Measurements from ENCODE around the gene SMTNL2.
"Not testable (repeated sequence)": the region's sequence is repeated elsewhere in the genome, so short reads cannot be mapped to it uniquely, and the experiment has no call there.

Gene SMTNL2

DNA sequence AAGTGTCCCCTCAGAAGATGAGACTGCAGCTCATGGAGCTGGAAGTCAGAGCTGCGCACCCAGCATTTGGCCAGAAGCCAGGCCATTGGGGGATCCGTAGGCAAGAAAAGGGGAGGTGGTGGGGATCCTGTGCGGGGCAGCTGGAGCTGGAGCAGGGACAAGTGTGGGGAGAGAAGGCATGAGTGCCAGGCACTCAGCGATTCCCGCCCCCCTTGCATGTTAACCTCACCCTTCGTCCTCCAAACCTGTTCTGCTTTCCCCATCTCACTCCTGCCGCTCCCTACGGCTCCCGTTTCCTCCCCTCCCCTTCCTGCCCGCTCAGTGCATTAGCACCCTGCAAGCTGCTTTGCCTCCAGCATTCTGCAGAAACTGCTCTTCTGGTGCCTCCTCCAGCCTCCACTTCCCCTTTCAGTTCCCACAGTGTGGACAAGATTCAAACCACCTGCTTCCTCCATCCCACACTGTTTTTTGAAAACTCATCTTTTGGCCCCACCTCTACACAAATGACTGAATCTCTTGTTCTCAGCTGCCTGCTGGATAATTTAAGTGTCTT is 51.6 kb downstream of the SMTNL2 start:
- no peak for DNase-seq (ENCODE audit: low spot score)

DNA sequence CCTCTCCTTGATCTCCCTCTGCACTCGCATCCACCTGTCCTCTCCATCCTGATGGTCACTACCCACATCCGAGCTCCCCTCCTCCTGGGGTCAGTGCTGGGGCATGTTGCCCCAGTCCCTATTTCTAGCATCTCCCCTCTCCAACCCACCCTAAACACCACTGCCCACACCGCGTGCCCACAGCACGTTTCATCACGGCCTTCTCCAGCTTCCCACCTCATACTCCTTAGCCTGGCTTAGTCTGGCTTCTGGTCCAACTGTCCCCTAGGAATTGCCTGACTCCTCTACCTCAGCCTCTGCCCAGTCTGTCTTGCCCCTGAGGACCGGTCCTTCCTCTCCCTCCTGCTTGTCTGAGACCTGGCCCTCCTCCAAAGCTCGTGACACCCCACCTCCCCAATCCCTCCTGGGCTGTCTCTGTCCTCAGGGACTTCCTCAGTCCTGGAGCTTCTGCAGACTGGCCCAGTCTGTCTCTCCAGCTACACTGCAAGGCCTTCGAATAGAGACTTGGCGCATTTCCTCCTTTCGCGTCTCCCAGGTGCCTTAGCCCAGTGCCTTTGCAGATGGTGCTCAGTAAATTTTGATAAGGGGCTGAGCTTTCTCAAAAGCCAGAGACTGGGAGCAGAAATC is 52.3 kb downstream of the SMTNL2 start:
- no peak for DNase-seq (ENCODE audit: low spot score)

DNA sequence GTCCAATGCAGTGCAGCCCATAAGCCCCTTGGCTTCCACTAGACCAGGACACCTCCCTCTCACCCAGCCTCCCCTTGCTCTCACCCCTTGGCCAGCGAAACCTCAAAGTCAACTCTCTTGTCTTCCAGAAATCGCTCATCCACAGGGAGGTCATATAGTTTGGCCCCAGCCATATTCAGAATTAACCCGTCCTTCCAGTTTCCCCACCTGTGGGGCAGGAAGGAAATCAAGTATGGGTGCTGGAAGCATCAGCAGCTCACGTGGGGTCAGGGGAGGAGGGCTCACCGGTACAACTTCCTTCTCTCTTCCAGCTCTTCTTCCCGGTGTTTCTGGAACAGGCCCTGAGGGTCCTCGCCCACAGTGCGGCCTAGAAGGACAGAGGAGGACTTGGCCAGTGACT is 54.4 kb downstream of the SMTNL2 start:
- not testable (repeated sequence) for DNase-seq (ENCODE audit: low spot score)

DNA sequence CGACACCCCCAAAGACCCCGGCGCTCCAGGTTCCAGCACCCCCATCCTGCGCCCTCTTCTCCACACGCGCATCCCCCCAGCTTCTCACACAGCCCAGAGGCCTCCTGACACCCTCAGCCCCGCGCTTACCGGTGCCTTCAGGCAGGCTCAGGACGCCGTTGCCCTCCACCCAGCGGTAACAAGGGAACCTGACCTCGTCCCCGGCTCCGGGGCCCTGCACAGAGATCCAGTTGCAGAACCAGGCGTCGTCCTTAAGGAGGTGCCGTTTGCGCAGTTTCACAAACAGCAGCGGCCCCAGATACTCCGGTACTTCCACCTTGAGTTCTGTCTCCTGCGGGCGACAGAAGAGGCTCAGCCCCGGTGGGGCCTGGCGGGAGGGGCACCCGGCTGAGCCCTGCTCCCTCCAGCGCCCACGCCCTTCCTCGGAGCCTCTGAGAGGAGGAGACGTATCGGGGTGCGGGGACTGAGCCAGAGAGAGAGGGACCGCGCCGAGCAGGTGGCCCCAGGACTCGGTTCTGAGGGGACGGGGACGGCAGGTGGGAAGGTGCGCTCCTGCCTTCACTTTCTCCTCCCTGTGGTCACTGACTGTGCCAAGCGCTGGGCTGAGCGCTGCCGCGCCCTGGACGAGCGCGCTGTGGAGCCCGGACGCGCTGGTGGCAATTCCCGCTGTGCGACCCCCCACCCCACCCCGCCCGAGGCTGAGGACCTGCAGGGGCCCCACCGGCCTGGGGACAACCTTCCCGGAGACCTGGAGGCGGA is 55.2 kb downstream of the SMTNL2 start:
- not testable (repeated sequence) for DNase-seq (ENCODE audit: low spot score)

DNA sequence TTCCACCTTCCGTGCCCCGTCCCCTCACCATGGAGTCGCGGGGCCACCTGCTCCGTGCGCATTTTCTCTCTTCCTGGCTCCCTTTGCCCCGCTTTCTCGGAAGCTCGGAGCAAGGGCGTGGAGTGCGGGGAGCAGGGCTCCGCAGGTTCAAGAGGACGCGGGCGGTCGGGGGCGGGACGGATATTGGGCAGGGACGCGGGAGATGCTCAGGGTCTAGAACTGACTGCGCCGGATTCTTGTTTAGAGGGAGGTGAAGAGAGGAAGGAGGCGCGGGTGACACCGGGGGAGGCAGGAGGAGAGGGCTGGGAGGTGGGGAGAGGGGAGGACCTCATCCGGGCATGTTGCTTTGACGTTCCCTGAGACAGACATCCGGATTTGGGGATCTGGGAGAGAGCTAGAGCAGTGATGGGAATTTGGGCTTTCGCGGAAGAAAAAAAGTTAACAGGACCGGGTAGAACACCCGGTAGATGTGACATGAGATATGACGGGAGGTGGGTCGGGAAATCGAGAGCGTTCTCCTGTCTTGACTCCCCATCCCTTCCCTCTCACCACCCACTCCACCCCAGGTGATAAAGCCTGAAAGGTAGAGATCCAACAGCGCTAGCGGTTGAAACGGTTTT is 56.4 kb downstream of the SMTNL2 start:
- not testable (repeated sequence) for DNase-seq (ENCODE audit: low spot score)

DNA sequence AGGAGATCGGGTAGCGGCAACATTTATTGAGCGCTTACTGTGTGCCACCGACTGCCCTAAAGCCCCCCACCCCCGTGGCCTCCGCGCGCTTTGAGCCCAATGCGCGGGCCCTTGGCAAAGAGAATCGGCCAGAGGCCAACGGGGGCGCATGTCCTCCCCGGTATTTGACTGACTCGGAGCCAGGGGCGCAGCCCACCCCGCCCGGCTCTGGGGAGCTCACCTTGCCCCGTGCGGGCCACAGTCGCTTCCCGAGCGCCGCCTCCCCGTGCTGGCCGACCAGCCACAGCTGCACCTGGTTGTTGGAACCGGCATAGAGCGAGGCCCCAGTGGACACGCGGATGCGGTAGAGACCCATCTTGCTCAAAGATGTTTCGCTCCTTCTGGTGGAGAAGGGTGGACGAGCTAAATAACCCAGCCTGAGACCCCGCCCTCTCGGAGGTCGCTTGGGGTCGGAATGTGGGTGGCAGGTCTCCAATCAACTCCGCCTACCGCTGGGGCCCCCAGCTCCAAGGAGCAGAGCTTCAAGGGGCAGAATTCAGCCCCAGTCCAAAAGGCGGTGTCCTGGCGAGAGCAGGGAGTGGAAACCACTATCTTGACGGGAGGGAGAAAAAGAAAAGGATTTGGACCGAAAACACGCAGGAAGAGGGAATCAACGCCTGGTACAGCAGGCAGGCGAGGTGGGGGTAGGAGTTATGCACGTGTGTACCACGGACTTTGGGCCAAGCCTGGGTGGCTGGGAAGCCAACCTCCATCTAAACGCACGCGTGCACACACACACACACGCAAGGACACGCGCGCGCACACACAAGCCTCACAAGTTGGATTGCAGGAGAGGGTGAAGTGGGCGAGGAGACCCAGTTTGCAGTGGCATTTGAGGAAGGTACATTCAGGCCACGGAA is 57.2 kb downstream of the SMTNL2 start, which contains the start of gene ALOX15:
Gene ALOX15 (minus strand): TSS at position 382 of the 899 bp plus-strand sequence. CDS start 27 bp downstream, at position 355.
- no peak for DNase-seq (ENCODE audit: low spot score)

DNA sequence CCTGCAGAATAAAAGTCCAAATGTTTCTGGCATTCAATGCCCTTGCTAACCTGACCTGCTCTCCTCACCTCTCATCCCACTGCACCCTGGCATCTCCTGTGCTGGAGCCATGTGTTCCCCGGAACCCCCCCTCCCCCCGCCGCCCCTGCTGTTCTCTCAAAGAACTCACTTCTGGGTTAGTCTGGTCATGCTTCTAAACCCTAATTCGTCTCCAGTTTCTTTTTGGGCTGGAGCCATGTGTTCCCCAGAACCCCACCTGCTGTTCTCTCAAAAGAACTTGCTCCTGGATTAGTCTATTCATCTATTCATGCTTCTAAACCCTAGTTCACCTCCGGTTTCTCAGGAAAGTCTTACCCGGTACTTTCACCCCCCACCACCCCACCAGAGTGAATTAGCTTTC is 58.0 kb downstream of the SMTNL2 start:
- DNase-seq (ENCODE audit: low spot score), result no peak

DNA sequence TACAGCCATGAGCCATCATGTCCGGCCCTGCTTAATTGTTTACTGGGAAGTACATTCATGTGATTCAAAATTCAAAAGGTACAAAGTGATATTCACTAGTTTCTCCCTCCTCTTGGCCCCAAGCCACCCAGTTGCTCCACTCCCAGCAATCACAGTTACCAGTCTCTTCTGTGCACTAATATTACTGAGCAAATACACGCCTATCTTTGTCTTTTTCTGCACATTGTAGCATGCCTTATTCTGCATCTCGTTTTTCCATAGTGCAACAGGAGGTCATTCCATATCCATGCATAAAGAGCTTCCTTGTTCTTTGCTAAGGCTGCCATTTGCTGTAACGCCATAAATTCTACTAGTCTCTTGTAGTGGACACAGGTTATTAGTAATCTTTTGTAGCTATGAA is 59.3 kb downstream of the SMTNL2 start:
- no peak for DNase-seq (ENCODE audit: low spot score)

DNA sequence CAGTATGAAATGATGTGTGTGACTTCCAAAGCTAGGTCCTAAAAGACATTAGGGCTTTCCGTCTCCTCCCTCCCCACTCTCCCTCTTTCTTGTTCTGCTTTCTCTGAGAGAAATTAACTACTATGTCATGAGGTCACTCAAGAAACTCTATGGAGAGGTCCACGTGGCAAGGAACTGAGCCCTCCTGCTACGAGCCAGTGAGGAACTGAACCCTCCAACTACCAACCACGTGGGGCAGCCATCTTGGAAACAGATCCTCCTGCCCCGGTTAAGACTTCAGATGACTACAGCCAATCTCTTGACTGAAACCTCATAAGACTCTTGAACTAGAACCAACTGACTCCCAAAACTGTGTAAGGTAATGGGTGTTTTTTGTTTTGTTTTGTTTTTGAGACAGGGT is 61.3 kb downstream of the SMTNL2 start:
- DNase-seq (ENCODE audit: low spot score), result no peak

DNA sequence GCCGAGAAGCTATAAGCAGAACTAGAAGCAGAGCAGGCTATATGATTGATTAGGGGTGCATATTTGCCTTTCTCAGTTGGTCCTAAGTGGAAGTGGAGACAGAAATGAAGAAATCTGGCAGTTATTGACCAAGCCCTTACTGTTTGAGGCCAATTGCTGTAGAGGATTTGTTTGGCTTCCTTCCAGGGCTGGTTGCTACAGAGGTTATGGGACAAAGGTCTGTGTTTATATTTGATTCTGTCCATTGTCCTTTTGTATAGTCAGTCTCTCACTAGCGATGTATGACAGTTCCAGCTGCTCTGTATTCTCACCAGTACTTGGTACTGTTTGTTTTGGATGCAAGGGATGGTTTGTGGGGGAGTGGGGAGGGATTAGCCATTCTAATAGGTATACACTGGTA is 64.4 kb downstream of the SMTNL2 start:
- no peak for DNase-seq (ENCODE audit: low spot score)

DNA sequence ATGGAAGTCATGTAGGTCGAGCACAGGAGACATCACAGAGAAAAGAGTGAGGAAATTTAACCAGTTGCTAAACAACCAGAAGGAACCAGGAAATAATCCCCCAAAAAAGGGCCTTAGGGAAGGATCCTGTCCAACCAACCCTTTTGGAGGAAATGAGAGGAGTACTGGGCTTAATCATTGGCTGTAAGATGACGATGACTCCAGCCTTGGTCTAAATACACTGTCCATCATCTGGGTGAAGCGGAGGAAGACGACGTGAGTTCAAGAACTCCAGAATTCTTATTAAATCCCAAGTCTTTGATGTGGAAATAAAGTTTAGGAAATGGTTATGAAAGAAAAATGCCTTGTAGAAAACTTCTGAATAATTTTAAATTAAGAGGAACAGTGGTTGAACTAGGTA is 68.7 kb downstream of the SMTNL2 start:
- no peak for DNase-seq (ENCODE audit: low spot score)

DNA sequence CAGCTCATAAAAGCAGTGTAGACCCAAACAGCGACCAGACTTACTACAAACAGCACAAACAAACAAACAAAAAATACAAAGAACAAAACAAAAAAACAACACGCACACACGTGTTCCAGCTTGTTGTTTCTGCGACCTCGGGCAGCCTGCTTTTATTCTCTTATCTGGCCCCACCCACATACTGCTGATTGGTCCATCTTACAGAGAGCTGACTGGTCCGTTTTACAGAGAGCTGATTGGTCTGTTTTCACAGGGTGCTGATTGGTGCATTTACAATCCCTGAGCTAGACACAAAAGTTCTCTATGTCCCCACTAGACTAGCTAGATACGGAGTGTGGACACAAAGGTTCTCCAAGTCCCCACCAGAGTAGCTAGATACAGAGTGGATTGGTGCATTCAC is 71.6 kb downstream of the SMTNL2 start:
- not testable (repeated sequence) for DNase-seq (ENCODE audit: low spot score)

DNA sequence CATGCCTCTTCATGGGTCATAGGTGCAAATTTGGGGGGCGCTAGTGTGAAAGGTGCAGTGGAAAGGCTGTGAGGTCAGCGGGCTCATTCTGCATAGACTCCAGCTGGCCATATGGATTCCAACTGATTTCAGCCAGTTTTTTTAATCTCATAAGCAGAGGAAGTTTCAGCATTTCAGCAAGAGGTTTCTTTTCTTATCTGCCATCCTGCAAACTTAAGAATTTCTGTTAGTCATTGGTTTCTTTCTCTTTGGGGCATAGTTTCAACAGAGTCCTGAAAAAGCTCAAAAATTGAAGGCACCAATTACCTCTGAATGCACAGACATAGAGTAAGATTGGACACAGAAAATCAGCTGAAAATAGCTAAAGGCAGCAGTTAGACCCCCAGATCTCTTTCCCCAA is 73.3 kb downstream of the SMTNL2 start:
- no peak for DNase-seq (ENCODE audit: low spot score)
